ENCODE measurements around the gene PREX1.
"Not testable (repeated sequence)": the region's sequence is repeated elsewhere in the genome, so short reads cannot be mapped to it uniquely, and the experiment has no call there.

PREX1 gene

GRCh38 chr20:48772183-48772976, 55.4 kb downstream of the PREX1 start:
- no peak for DNase-seq

- DNase-seq, result no peak
Measured at GRCh38 chr20:48771542-48771941, 56.3 kb downstream of the PREX1 start.

- no peak for DNase-seq
Measured at GRCh38 chr20:48770700-48771442, 56.9 kb downstream of the PREX1 start.

GRCh38 chr20:48769069-48769983, 58.5 kb downstream of the PREX1 start:
- peak; percentile 93 to 94 for DNase-seq

DNA sequence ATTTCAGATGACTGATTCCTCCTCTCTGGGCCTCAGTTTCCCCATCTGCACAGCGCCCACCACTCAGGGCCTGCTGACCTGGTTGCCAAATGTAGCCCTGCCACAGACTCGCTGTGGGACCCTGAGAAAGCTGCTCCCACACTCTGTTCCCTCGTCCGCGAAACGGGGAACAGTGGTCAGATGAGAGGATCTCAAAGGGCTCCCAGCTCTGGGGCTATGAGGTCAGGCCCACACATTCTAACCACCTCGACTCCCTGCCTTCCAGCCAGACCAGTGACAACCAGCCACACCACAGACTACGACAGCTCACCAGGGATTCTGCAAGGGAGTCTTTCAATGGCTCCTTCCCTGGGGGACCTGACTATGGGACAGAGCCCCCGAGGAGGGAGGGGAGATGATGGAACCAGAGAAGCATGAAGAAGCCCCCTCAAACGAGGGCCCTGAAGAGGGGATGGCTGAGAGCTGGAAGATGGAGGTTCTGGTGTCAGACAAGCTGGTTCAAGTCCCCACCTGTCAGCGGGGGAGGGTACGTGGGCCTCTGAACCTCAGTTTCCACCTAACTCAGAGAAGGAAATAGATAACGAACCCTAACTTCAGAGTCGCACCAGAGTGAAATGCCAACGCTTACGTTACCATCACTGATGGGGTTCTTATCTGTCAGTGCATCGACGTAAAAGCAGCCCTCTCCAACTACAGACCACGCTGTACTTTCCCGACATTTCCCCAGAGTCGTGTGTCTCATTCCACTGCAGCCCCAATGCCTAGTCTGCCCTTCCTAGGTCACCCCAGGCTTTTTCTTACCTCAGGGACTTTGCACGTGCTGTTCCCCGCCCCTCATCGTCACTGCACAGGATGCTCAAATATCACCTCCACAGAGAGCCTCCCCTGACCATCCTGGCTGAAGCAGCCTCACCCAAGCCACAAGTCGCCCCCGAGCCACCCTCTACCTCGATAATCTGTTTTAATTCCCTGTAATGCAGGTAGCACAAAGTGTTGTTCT, 60.5 kb downstream of the PREX1 start:
- peak in 1 of 2 experiments; percentile 16 for DNase-seq

DNA sequence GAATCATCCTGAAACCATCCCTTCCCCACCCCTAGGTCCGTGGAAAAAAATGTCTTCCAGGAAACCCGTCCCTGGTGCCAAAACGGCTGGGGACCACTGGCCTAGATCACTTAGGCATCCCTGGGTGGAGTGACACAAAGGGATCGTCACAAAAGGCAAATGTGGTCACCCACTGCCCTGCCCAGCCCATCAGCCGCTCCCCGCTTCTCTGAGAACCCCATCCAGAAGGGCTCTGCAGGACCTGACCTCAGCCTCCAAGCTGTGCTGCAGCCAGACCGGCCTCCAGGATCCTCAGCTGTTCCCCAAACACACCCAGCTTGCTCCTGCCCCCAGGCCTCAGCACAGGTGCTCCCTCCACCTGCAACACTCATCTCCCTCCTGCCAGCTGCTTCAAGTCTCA, 61.6 kb downstream of the PREX1 start:
- no peak for DNase-seq

DNA sequence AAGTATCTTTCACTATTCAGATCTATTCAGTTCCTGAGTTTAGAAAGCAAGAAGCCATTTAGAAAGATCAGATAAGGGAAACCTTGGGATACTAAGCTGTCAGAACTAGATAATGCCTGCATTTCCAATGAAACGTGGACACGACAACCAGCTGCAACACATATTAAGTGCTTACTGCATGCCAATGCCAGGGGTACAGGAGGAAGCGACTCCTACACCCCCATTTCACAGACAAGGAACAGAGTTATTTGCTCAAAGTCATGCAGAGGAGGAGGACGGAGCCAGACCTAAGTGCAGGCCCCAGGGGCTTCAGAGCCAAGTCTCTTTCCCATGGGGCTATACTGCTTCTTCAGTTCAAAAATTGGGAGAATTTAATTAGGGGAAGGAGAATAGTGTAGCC, 62.4 kb downstream of the PREX1 start:
- DNase-seq, result no peak

GRCh38 chr20:48763216-48763914, 64.4 kb downstream of the PREX1 start:
- DNase-seq, result no peak

GRCh38 chr20:48761874-48762273, 65.9 kb downstream of the PREX1 start:
- DNase-seq, result no peak

- peak; percentile 34 to 37 for DNase-seq
Measured at GRCh38 chr20:48761023-48761785, 66.6 kb downstream of the PREX1 start.

DNA sequence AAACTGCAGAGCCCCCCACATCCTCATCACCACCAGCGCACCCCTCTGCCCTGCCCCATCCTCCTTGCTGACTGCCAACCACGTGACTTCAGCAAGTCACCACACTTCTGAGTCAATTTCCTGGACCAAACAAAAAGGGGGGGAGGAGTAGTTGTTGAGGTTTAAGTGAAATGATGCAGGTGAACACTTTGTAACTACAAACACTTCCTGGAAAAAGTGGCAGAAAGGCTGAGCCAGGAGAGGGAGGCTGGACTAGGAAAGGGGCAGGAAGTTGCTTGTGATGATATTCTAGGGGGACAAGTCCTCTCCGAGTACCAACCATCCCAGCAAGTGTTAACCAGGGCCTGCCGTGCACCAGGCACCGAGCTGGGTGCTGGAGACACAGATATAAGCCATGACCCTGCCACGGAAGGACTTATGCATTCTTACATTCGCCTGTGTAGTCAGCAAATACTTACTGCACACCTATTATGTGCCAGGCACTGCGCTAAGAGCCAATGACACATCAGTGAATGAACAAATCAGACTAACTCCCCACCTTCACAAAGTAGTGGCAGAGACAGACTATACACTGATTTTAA, 67.3 kb downstream of the PREX1 start:
- DNase-seq, result peak; percentile 62 to 63

GRCh38 chr20:48759631-48760245, 68.1 kb downstream of the PREX1 start:
- DNase-seq, result no peak

DNA sequence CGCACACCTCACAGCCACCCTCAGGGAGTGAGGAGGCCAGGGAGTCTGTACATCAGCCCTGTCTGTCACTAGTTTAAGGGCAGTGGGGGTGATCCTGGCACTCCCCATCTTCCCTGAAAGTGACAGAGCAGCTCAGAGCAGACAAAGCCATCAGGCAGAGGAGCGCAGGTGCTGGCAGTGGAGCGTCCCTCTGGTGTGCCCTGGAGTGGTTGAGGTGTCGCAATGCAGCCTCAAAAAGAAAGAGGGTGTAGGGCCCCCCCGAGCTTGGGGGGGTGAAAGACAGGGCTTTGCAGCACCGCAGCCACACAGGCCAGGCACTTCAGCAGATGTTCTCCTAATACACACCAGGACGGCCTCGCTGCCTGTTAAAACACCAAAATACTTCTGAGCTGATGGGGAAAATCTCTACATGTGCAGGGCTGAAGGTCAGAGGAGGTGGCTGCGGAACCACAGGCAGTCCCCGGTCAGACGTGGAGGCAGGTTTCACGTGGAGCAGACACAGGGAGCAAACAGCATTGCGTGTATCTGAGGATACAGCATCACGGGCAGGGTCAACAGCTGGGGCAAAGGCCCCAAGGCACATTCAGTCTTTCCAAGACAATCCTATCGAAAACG, 69.5 kb downstream of the PREX1 start:
- DNase-seq, result no peak

- not testable (repeated sequence) for DNase-seq
Measured at GRCh38 chr20:48756774-48757173, 71.0 kb downstream of the PREX1 start.

DNA sequence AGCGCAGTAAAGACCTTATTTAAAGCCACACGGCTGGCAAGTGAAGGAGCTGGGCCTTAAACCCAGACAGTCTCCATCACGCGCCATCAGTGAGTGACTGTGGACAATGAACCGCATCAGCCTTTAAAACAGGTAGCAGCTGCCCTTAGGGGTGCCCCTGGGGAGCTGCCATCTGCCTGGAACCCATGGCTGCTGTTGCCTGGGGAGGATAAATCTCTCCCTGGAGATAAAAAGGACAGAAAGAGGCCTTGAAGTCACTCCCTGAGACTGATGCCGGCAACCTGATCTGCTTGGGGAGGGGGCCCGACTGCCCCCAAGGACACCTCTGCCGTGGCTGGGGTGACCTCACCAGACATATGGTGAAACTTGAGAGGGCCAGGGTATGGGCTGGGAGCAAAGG, 73.5 kb downstream of the PREX1 start:
- DNase-seq, result no peak

DNA sequence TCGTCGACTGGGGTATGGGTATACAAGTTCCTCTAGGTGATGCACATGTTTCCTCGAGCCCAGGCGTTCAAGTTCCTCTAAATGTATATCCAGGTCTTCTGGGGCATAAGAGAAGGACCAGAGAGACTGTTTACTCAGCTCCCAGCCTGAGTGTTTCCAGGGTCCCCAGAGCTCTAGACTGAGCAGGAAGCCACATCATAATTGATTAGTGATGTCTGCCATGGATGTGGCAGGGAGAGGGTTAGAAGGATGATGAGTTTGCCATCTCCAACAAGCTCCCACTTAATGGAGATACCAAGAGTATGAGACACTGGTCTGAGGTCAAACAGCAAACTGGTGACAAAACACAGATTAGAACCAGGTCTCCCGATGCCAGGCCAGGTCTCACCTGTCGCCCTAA, 74.8 kb downstream of the PREX1 start:
- DNase-seq, result no peak

GRCh38 chr20:48751871-48752270, 75.9 kb downstream of the PREX1 start:
- no peak for DNase-seq

DNA sequence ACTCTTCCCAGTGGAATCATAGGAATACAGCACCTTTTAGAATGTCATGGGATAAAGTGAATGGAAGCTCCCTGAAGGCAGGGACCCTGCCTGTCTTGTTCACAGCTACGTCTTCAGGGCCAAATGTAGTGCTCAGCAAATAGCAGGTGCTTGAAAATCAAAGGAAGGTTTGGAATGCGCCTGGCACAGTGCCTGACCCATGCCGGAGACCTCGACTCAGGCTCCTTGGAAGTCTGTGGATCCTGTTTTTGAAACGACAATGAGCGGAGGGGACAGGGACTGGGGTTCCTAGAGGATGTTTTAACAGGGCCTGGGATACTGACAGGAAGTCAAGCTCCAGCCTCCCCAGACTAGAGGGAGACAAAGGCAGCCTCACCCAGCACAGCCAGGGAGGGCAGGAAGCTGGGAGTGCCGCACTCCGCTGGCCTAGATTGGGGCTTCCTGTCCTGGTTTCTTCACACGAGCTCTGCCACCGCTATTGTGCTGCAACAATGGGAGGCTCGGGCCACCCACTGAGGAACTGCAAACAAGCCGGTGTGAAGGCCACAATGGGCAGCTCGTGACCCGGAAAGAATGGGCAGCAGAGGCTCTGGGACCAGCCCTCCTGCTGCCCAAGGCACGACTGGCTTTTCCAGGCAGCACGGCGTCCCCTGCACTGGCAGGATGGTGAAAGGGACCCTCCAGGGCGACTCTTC, 76.7 kb downstream of the PREX1 start:
- DNase-seq, result peak; percentile 21 to 27
